Panc1 (cell line): ENCODE results near the gene MET.

Source experiments
- CTCF ChIP-seq: fragments of 450-650 bp; IDR thresholded peaks from 2 replicates; pipeline ENCODE4 v1.5.1; 2017; ENCODE audit warnings: mild to moderate bottlenecking
- POLR2AphosphoS5 ChIP-seq: IDR thresholded peaks from 2 replicates; pipeline ENCODE4 v1.6.1; 2012; ENCODE audit warnings: mild to moderate bottlenecking, low read depth, low read length, moderate library complexity
- REST ChIP-seq, 2 experiments: IDR thresholded peaks; 2 replicates each; pipeline ENCODE4 v1.6.1; 2011 to 2012; ENCODE audit warnings: low read depth in 2 of 2, control low read depth in 1 of 2, low read length in 1 of 2, mild to moderate bottlenecking in 1 of 2, moderate library complexity in 1 of 2; ENCODE audit not compliant: insufficient read depth in 1 of 2
- SIN3A ChIP-seq: IDR thresholded peaks from 2 replicates; pipeline ENCODE4 v1.6.1; 2012; ENCODE audit warnings: low read depth, mild to moderate bottlenecking, low read length, moderate library complexity, borderline replicate concordance; ENCODE audit not compliant: insufficient read depth

DNA sequence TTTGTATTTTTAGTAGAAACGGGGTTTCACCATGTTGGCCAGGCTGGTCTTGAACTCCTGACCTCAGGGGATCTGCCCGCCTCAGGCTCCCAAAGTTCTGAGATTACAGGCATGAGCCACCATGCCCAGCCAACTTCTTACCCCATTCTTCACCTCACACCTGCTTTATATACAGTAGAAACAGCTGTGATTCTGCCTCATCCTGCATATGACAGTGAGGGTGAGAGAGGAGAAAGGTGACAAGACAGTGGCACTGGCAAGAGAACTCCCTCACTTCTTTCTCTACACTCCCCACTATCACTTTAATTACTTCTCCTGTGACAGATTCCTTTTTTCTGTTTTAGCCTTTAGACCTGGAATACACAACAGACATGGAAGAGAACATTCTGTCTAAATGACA lies 128.6 kb downstream of the MET start:
- TF ChIP-seq POLR2AphosphoS5 (no peak), CTCF (no peak), SIN3A (no peak), REST (IDR thresholded peaks at IDR 0.05; ENCODE audit: insufficient read depth in 1 of 2, low read depth in 2 of 2, low read length in 1 of 2) (no peak)
